HG03097 (cell line): Measurements from ENCODE around the gene PIEZO2.

Experiments used
- ATAC-seq: cut with Tn5 transposase; IDR thresholded peaks from one replicate; pipeline ENCODE4 v1.9.1; 2021; ENCODE audit not compliant: unreplicated experiment, low FRiP score

The PIEZO2 gene

DNA sequence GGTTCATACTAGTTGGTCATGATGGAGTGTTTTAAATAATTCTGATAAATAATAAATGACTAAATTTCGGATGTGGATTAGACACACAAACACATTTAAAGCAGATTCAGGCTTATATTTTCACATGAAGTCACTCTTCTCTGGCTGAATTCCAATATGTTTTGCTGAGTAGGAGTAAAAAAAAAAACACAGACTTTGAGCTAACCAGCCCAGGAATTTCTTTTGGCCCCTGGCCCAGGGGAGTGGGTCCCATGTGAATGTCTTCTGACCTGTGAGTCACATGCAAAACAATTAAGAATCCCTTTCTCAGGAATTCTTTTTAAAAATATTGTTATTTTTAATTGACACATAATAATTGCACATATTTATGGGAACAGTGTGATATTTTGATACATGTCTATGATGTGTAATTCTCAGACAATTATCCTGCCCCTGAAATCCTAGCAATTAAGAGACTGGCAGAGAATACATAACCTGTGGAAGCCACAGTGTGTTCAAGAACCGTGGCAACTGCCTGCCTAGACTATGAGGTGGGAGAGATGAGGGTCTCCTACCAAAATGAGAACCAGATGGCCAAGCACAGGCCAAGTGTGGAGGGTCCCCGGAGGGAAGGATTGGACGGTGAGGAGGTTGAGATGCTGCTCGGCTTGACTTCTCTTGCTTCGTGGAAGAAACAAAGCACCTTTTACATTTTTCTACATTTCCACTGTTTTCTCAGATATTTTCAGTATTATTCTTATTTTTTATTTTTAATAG lies 236.4 kb downstream of the PIEZO2 start:
- ATAC-seq: no peak

DNA sequence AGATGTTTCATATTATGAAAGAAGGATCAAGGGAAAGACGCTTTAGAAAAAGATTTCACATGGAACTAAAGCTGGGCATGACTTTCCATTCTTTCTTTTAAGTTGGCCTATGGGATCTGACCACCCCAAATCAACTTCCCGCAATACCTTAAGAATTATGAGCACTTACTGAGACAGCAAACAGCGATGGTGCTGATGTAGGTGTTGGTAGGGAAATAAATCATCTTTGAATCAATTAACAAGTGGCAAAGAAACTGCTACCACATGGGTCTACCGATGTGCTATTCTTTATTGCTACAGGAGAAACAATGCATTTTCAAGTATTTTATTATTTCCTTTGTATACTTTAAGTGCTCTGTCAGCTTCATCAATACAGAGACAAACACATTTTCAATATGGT lies 239.6 kb downstream of the PIEZO2 start:
- ATAC-seq: no peak

DNA sequence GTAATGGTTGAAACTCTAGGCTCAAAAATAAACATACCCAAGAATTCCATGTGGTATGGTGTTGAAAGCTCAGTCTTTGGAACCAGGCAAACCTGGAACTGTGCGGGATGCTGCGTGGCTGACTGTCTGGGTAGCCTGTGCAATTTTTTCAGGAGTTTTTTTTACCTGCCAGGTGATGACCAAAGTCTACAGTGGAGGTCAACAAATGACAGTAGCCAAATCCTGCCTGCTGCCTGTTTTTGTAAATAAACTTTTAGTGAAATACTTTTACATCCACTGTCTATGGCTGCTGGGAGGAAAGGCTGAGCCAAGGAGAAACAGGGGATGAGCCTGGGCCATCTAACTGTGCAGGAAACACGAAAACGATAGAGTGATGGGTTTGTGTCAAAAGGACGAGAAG lies 240.6 kb downstream of the PIEZO2 start:
- ATAC-seq: no peak

DNA sequence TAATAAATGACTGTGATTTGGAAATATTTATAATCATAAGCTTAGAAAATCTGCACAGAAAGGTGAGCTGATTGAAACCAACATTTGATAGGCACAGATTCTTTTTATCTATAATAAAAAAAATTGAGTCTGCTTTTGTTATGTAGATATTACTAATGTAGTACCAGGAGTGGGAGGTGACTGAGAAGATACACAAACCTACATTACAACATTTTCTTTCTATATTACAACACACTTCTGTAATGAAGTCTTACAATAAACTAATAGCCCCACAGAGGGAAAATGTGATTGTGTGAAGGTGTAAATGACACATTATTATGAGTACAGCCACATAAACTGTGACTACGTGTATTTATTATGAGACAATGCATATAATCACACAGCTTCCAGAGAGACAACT lies 241.6 kb downstream of the PIEZO2 start:
- no peak for ATAC-seq

DNA sequence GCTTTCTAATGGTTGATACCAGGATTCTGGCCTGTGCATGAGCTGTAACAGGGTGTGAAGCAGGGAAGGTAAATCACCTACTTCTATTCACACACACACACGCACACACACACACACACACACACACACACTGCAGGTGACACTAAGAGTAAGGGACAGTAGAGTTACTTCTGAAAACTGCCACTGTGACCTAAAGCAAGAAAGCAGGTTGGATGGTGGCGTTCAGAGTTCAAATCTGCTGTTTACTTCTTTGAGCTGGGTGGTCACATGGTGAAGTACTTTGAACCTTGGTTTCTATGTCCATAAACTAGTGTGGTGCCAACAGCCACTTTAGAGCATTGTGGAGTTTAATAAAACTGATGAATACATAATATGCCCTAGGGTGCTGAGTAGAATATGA lies 248.0 kb downstream of the PIEZO2 start:
- ATAC-seq: no peak

DNA sequence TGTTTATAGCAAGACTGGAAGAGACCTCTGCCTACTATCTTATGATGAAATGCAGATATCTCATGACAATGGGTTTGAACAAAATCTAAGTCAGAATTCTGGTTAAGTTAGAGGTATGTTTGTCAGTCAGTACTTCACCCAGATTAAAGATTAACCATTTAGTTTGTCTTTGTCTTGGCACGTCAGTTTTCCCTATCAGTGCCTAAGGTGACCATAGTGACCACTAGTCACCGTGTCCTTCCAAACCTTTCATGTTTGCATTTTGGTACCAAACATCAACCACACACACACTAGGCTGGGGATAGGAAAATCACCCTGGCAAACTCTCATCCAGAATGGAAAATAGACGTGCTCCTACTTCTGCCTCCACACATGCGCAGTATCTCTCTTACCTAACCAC lies 248.9 kb downstream of the PIEZO2 start:
- no peak for ATAC-seq

DNA sequence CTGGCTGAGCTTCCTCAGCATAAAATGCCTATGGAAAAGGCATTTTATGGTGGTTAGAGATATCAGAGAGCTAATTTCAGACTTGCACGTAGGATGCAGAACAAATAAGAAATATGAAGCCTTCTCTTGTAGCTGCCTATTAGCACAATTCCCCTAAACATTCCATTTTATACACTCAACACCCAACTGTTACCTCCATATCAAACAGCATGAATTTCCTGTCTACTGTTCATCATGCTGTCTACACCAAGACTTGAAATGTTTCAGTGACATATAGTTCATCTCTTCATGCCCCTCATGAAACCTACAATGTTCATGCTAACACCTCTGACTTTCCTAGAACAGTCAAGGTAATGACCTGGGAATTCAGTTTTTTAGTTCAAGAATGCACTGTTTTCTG lies 249.9 kb downstream of the PIEZO2 start:
- no peak for ATAC-seq

DNA sequence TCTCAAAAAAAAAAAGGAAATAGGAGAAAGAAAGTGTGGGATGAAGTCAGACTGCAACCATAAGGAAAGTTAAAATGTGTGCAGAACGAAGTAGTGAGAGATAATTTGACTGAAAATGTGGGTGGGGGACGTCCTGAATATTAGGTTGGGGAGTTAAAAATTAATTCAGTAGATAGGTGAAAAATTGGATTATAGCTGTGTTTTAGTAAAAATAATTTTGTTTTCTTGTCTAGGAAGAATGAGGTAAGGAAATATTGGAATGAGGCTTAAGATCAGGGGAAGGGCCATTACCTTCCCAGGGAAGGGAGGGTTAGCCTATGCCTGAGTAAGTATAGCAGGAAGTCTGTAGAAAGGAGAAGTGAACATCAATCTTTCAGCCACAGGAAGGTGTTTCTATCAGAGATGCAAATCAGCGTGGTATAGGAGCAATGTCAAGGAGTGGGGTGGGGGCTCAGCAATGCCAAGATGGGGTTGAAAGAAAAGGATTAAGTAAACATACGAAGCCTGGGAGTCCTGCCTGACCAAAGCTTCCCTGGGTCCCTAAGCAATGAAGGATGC lies 250.9 kb downstream of the PIEZO2 start:
- ATAC-seq: no peak

DNA sequence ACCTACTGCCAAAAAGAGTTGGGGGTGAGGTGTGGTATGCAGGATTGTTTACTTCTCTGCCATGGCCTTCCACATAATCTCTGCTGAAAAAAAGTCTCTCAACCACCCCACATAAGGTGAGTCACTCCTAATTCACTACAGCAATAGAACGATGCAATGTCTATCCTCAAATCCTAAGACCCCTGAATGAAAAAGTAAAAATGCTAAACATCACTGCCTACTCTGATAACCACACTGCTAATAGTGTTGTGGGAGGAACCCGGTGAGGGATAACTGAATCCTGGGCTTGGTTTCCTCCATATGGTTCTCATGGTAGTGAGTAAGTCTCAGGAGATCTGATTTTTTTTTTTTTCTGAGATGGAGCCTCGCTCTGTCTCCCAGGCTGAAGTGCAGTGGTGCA lies 252.5 kb downstream of the PIEZO2 start:
- no peak for ATAC-seq

DNA sequence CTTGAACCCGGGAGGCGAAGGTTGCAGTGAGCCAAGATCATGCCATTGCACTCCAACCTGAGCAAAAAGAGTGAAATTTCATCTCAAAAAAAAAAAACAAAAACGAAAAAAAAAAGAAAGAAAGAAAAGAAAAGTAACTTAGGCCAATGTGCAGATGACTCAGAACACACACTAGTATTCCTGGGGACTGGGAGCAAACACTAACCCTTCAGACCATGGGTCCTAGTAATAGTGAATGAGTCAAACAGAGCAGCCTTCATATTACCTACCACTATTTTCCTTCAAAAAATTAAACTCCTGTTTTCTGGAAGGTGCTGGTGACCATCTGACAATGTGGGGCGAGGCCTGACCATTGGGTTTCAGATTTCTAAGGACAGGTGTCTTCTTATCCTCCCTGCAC lies 253.4 kb downstream of the PIEZO2 start:
- ATAC-seq: no peak

DNA sequence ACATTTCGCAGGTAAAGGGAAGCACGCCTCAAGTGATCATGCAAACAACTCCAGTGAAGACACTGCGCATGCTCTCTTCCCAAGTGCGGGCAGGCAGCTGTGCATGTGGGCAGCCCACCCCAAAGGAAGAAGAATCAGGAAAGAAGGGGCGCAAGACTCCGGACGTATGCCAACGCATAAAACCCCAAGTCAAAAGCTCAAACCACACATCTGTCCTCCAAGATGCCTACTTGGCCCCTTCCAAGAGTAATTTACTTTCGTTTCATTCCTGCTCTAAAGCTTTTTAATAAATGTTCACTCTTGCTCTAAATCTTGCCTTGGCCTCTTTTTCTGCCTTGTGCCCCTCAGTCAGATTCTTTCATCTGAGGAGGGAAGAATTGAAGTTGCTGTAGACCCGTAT lies 254.9 kb downstream of the PIEZO2 start:
- no peak for ATAC-seq

DNA sequence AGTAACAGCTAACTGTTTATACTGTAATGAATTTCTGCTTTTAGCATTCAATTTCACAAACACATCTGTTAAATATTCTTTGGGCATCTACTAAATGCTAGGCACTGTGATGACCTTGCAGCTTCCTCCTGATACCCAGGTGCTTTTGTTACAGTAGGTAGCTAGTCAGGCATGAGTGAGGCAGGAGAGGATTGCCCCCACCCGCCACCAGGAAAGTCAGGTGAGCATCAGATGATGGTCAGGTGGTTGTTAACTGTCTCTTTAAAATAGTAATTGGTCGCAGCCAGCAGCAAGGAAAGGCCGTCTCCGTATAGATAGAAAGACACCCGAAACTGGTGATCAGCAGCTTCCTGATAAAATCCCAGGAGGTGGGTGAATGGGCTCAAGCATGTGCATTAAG lies 255.6 kb downstream of the PIEZO2 start:
- ATAC-seq: no peak

DNA sequence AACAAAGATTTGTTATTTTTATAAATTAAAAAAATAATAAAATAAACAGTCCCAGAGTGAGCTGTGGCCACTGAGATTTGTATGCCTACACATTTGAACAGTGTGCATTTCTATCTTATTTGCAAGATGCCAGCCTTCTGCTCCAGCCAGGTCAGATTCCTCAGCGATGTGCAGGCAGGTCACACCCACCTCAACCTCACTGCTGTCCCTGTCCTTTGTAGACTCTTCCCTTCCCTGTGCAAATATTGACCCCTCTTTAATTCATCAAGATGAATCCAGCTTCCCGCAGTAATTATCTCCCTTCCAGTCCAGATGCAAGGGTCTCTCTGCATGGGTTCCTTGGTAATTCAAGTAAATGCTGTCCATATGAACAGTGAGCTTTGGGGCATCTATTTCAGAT lies 256.2 kb downstream of the PIEZO2 start:
- ATAC-seq: no peak

DNA sequence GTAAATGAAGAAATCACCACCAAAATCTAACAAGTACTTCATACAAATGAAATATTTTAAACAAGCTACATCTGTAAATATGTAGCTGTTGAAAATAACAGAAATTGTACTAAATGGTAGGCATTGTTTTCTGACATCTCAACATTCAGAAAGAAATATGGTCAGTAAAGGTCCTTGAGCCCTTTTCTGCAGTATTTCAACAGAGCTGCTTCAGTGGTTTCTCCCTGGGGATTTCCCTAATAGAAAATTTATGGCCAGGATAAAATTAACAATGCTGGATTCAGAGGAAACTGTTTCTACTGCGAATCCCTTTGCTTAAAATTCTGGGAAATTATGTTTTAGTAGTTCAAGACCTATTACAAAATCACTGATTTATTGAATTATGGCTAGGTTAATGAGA lies 256.6 kb downstream of the PIEZO2 start:
- no peak for ATAC-seq

DNA sequence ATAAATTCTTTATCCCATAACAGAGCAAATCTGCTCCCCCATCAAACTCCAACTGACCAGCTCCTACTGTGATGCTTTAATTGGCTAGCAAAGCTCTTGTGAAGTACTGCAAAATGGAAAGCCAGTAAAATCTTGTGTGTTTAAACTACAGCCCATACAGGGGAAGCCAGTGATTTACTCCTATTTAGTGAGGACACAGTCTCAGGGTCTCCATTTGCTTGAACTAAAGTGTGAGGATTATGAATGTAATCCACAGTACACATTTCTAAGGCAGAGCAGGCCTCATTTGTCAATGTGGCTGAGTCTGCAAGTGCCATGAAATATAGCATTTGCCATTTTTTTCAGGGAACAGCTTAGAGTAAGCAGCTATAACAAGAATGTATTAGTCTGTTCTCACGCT lies 259.3 kb downstream of the PIEZO2 start:
- no peak for ATAC-seq

DNA sequence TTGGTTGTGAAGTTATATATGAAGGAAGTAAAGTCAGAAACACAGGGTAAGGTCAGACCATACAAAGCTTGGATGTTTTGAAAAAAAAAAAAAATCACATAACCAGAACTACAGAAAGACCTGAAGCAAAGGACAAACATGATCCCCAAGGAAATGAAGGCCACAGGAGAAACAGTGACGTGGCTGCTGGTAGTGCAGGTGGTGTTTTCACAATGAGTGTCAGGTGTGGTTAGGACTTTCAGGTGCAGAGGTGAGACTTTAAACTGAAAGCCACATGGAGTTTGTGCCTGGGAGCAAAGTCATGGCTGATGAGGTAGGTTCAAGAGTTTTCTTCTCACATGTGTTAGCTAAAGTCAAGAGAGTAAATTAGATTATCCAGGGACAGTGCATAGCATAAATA lies 270.7 kb downstream of the PIEZO2 start:
- ATAC-seq: peak; percentile 77

DNA sequence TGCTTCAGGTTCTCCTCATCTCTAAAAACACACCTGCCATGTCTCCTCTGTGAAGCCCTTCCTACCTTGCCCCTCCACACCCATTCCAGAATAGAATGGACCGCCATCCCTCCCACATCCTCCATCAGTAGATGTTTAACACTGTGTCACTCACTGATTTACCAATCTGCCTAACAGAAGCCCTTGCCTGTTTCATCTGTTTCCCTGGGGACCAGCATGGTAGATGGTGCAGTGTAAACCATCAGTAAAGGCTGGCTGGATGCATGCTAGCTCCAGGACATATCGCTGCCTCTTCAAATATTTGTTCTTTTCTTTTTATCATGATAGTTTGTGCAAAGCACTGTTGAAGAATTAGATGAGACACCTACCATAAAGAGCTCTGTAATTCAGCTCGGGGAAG lies 271.4 kb downstream of the PIEZO2 start:
- ATAC-seq: peak; percentile 53

DNA sequence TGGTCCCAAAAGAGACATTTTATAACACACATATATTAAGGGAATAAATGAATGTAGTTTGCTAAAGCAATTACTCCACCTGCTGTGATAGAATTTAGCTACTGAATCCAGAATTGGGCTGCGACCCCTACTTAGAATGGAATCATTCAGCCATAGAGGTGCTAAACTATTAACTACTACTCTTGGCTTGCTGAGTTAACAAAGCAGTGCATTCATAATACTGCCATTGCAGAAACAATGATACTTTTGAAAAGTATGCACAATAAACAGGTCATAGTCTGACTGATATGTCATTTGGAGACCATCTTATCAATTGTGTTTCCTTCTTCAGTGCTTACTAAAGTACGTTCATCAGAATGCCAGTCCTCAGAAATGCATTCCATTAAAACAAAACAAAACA lies 273.6 kb downstream of the PIEZO2 start:
- no peak for ATAC-seq

DNA sequence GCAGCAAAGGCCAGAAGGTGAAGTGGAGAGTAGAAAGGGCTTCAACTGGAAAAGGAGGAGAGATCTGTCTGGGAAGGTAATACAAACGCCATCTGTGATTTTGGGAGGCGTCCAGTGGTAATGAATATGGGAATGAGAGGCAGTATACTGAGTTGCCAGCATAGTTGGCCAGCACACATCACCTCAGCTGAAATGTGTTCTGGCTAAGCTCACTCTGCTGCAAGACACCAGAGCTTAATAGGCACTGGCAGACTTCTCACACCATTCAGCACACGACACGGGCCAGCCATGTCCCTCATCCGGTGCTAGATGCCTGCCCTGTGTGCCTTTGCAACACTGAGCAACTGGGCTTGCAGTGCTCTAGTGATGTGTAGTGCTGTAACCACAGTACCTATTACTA lies 277.1 kb downstream of the PIEZO2 start:
- ATAC-seq: no peak

DNA sequence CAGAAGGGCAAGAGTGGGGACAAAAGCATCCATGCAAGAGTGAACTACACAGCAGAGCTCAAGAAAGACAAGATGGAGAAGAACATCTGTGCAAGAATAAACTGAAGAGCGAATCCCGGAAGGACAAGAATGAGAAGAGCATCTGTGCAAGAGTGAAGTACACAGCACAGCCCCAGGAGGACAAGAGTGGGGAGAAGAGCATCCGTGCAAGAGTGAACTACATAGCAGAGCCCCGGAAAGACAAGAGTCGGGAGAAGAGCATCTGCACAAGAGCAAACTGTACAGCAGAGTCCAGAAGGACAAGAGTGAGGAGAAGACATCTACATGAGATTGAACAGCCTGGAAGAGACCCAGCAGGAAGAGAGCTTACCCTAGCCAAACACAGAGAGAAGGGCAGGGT lies 284.6 kb downstream of the PIEZO2 start:
- ATAC-seq: no peak

DNA sequence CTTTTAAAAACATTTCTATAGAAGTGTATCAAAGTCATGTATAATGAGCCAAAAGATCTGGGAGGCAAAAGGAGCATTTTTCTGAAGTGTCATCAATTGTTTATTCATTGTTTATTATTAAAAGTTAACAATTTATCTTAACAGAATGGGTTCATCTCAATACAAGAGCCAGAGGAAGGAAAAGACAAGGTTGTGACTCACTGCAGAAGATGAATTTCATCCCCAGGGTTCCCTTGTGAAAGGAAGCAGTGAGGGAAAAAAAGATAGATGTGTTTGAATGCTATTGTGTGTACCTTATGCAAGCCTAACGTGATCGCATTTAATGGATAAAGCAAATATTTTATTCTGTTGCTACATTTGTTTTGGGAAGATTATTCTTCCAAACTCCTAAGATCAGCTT lies 286.3 kb downstream of the PIEZO2 start:
- no peak for ATAC-seq

DNA sequence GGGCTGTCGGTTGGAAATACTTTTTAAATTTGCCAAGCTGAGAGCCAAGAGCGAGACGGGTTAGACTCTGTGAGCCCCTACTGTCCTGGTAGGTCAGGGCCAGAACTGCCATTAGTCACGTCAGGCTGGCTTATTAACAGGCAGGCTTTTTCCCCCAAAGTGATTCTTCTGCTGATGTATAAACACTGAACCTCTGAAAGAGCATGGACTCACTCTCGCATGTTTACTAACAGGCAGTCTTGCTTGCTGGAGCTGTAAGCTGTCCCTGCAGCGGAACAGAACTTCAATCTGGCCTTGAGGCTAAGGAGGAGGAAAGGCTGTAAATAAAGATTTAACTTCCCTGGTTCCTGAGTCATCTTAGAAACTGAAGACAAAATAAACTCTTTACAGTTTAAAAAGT lies 288.4 kb downstream of the PIEZO2 start:
- ATAC-seq: no peak

DNA sequence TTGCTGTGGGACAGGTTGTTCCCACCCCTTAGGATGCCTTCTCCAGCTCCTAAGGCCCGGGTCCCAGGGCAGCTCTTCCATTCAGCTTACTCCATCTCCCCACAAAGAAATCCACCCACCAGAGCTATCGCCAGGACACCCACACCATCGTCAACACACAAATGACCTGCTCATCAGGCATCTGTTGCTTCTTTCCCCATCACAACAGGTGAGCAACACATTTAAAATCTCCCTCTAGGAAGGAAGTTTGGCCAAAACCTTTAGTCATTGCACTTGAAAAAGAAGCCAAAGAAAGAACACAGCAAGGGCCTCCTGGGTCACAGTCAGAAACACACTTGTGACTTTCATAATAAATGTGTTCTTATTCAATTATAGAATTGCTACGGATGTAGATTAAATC lies 289.0 kb downstream of the PIEZO2 start:
- no peak for ATAC-seq
